ENCODE results near the gene MAST4. TPM values are rescaled to one million over a fixed set of nuclear protein-coding genes. Genes with fewer than 3 reads are reported as not detected.

Gene MAST4
- total and polyA plus RNA-seq, 4 donors: 3.7 to 9.5 (median 6.5) TPM

- TF ChIP-seq, protein P1, sequence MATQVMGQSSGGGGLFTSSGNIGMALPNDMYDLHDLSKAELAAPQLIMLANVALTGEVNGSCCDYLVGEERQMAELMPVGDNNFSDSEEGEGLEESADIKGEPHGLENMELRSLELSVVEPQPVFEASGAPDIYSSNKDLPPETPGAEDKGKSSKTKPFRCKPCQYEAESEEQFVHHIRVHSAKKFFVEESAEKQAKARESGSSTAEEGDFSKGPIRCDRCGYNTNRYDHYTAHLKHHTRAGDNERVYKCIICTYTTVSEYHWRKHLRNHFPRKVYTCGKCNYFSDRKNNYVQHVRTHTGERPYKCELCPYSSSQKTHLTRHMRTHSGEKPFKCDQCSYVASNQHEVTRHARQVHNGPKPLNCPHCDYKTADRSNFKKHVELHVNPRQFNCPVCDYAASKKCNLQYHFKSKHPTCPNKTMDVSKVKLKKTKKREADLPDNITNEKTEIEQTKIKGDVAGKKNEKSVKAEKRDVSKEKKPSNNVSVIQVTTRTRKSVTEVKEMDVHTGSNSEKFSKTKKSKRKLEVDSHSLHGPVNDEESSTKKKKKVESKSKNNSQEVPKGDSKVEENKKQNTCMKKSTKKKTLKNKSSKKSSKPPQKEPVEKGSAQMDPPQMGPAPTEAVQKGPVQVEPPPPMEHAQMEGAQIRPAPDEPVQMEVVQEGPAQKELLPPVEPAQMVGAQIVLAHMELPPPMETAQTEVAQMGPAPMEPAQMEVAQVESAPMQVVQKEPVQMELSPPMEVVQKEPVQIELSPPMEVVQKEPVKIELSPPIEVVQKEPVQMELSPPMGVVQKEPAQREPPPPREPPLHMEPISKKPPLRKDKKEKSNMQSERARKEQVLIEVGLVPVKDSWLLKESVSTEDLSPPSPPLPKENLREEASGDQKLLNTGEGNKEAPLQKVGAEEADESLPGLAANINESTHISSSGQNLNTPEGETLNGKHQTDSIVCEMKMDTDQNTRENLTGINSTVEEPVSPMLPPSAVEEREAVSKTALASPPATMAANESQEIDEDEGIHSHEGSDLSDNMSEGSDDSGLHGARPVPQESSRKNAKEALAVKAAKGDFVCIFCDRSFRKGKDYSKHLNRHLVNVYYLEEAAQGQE (IDR thresholded peaks at IDR 0.05): no peak
- TF ChIP-seq RAD21 (IDR thresholded peaks at IDR 0.05) (no peak), FOXA1 (IDR thresholded peaks at IDR 0.05) (no peak), FOXA2 (IDR thresholded peaks at IDR 0.05) (no peak)
These were observed 7.0 kb downstream of the MAST4 start (continued) for GRCh38 chr5:66603164-66603563.

- TF ChIP-seq NR2F2 (IDR thresholded peaks at IDR 0.05) (no peak), MAX (IDR thresholded peaks at IDR 0.05) (no peak), FOXA1 (IDR thresholded peaks at IDR 0.05) (no peak), RXRA (IDR thresholded peaks at IDR 0.05) (no peak), RAD21 (IDR thresholded peaks at IDR 0.05) (no peak), HNF4A (conservative IDR thresholded peaks at IDR 0.05) (no peak), CTCF (IDR thresholded peaks at IDR 0.05; ENCODE audit: low read depth, low read length, missing input control) (no peak), TAF1 (conservative IDR thresholded peaks at IDR 0.05) (no peak), HNF4G (IDR thresholded peaks at IDR 0.05) (no peak), JUND (IDR thresholded peaks at IDR 0.05) (no peak), EGR1 (IDR thresholded peaks at IDR 0.05; ENCODE audit: low read depth in 2 of 2) (no peak), SP1 (IDR thresholded peaks at IDR 0.05) (no peak), ZBTB33 (IDR thresholded peaks at IDR 0.05) (no peak), GABPA (IDR thresholded peaks at IDR 0.05 in 1 of 2, conservative IDR thresholded peaks at IDR 0.05 in 1 of 2) (no peak), FOXA2 (IDR thresholded peaks at IDR 0.05) (no peak), YY1 (IDR thresholded peaks at IDR 0.05) (no peak)
- TF ChIP-seq, protein P2, sequence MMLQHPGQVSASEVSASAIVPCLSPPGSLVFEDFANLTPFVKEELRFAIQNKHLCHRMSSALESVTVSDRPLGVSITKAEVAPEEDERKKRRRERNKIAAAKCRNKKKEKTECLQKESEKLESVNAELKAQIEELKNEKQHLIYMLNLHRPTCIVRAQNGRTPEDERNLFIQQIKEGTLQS (IDR thresholded peaks at IDR 0.05): no peak
- TF ChIP-seq, protein P1 (IDR thresholded peaks at IDR 0.05): no peak
- no peak overlapping the region for H3K4me3 ChIP-seq (ENCODE audit: low read depth in 1 of 3, low read length in 3 of 3)
These were observed 7.7 kb downstream of the MAST4 start for GRCh38 chr5:66603881-66604280.

More at GRCh38 chr5:66603881-66604280, 7.7 kb downstream of the MAST4 start:
- WGBS: 93% methylated on average over 4 of the region's 4 CpGs
- no peak for DNase-seq (ENCODE audit: low spot score)
- no peak overlapping the region for H3K9ac ChIP-seq (ENCODE audit: low read depth in 1 of 2, low read length in 2 of 2)
- H3K9me3 ChIP-seq (ENCODE audit: control insufficient read depth in 4 of 4, low read length in 3 of 4): no peaks in the 10 kb centered on the region
- H3K27ac ChIP-seq (ENCODE audit: low read depth in 1 of 2, low read length in 2 of 2): no peak overlapping the region
- no peaks in the 10 kb centered on the region for H3K36me3 ChIP-seq (ENCODE audit: control insufficient read depth in 4 of 4, insufficient read depth in 3 of 4, low read depth in 1 of 4, low read length in 3 of 4)
- H3K4me1 ChIP-seq (ENCODE audit: control insufficient read depth in 4 of 4, insufficient read depth in 4 of 4, low read length in 3 of 4): peaks cover 0 to 2% (median under 1%) of the 10 kb centered on the region in 4 donors
- H3K27me3 ChIP-seq (ENCODE audit: control insufficient read depth in 4 of 4, insufficient read depth in 4 of 4, low read length in 3 of 4): no peaks in the 10 kb centered on the region

Data from liver (tissue), 9 donors.